ENCODE data around the gene CAMK1D. TPM values are rescaled to one million over a fixed set of nuclear protein-coding genes. Genes with fewer than 3 reads are reported as not detected.
"Not testable (repeated sequence)": the region's sequence is repeated elsewhere in the genome, so short reads cannot be mapped to it uniquely, and the experiment has no call there.

CAMK1D gene
- total RNA-seq, 6 experiments from 2014 or later, result 5.3 to 10.8 (median 9.5) TPM

GRCh38 chr10:12710157-12710556 lies 360.8 kb downstream of the CAMK1D start:
- no peaks in the 10 kb centered on the region for H3K9me3 ChIP-seq
- ATAC-seq (no peak), DNase-seq (no peak)
- no peaks in the 10 kb centered on the region for H3K36me3 ChIP-seq
- peaks cover 0 to 19% (median 0%) of the 10 kb centered on the region in 4 donors for H3K4me1 ChIP-seq
- intact Hi-C loops (cut with DNase I), result loop anchor here in 1 of 2 donors (10.0 kb wide), 1 partner anchor 445 kb away; no protein-coding TSS in a partner anchor
- TF ChIP-seq CTCF (IDR thresholded peaks at IDR 0.05) (no peak), POLR2A (IDR thresholded peaks at IDR 0.05) (no peak)
- H3K27me3 ChIP-seq, result no peaks in the 10 kb centered on the region
- peak overlapping the region in 1 of 3 donors; percentile 1 for H3K27ac ChIP-seq
- H3K4me3 ChIP-seq, result no peak overlapping the region
- WGBS (ENCODE audit: insufficient coverage, low coverage, low lambda C conversion rate, missing lambda C conversion rate), result 93% methylated on average over 8 of the region's 8 CpGs

GRCh38 chr10:12710594-12711349 lies 361.4 kb downstream of the CAMK1D start:
- intact Hi-C loops (cut with DNase I), result loop anchor here in 1 of 2 donors (10.0 kb wide), 1 partner anchor 446 kb away; no protein-coding TSS in a partner anchor
- peak; percentile 87 to 94 (median 89) for ATAC-seq
- no peaks in the 10 kb centered on the region for H3K9me3 ChIP-seq
- H3K27ac ChIP-seq, result peak overlapping the region in 1 of 3 donors; percentile 6
- peaks cover 0 to 19% (median 0%) of the 10 kb centered on the region in 4 donors for H3K4me1 ChIP-seq
- peak; percentile 68 to 78 (median 75) for DNase-seq
- no peaks in the 10 kb centered on the region for H3K36me3 ChIP-seq
- peak; percentile 90 to 94 (median 93) for TF ChIP-seq CTCF (IDR thresholded peaks at IDR 0.05)
- TF ChIP-seq POLR2A (IDR thresholded peaks at IDR 0.05), result no peak
- H3K27me3 ChIP-seq, result no peaks in the 10 kb centered on the region
- no peak overlapping the region for H3K4me3 ChIP-seq
- 38% methylated on average over 9 of the region's 9 CpGs for WGBS (ENCODE audit: insufficient coverage, low coverage, low lambda C conversion rate, missing lambda C conversion rate)

DNA sequence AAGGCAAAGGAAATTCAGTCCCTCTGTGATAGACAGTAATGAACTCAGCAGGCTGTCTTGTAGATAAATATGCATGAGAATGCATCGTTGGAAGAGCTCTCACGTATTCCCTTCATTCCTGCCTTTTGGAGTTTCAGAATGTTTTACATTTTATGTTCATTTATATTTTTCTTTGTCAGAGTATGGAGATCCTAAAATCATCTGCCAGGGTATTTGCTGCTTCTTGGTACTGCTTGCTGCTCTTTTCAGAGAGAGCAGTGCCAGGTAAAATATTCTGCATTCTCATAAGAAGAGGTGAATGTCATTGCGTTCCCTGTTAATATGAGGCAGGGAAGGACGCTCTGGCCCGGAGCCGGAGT lies 362.0 kb downstream of the CAMK1D start:
- TF ChIP-seq CTCF (IDR thresholded peaks at IDR 0.05) (no peak), POLR2A (IDR thresholded peaks at IDR 0.05) (no peak)
- H3K27ac ChIP-seq, result no peak overlapping the region
- 68% methylated on average over 6 of the region's 6 CpGs for WGBS (ENCODE audit: insufficient coverage, low coverage, low lambda C conversion rate, missing lambda C conversion rate)
- no peaks in the 10 kb centered on the region for H3K27me3 ChIP-seq
- peaks cover 0 to 19% (median 0%) of the 10 kb centered on the region in 4 donors for H3K4me1 ChIP-seq
- DNase-seq, result no peak
- ATAC-seq, result no peak
- H3K4me3 ChIP-seq, result no peak overlapping the region
- no peaks in the 10 kb centered on the region for H3K9me3 ChIP-seq
- no peaks in the 10 kb centered on the region for H3K36me3 ChIP-seq
- intact Hi-C loops (cut with DNase I), result loop anchor here in 1 of 2 donors (10.0 kb wide), 1 partner anchor 447 kb away; no protein-coding TSS in a partner anchor

GRCh38 chr10:12712293-12712983 lies 363.1 kb downstream of the CAMK1D start:
- intact Hi-C loops (cut with DNase I), result loop anchor here in 1 of 2 donors (10.0 kb wide), 1 partner anchor 448 kb away; no protein-coding TSS in a partner anchor
- no peak for DNase-seq
- no peak overlapping the region for H3K27ac ChIP-seq
- no peaks in the 10 kb centered on the region for H3K9me3 ChIP-seq
- no peak for ATAC-seq
- no peak overlapping the region for H3K4me3 ChIP-seq
- 90% methylated on average over 3 of the region's 11 CpGs for WGBS (ENCODE audit: insufficient coverage, low coverage, low lambda C conversion rate, missing lambda C conversion rate)
- peaks cover 0 to 9% (median 0%) of the 10 kb centered on the region in 4 donors for H3K4me1 ChIP-seq
- TF ChIP-seq CTCF (IDR thresholded peaks at IDR 0.05) (no peak), POLR2A (IDR thresholded peaks at IDR 0.05) (no peak)
- no peaks in the 10 kb centered on the region for H3K36me3 ChIP-seq
- no peaks in the 10 kb centered on the region for H3K27me3 ChIP-seq

GRCh38 chr10:12712984-12713316 lies 363.6 kb downstream of the CAMK1D start:
- intact Hi-C loops (cut with DNase I), result loop anchor here in 1 of 2 donors (10.0 kb wide), 1 partner anchor 448 kb away; no protein-coding TSS in a partner anchor
- H3K27me3 ChIP-seq, H3K27ac ChIP-seq, H3K9me3 ChIP-seq, H3K36me3 ChIP-seq, ATAC-seq, H3K4me3 ChIP-seq, H3K4me1 ChIP-seq, DNase-seq: not testable (repeated sequence)
- 88% methylated on average over 5 of the region's 6 CpGs for WGBS (ENCODE audit: insufficient coverage, low coverage, low lambda C conversion rate, missing lambda C conversion rate)

All from right lobe of liver (tissue), 6 donors.